GM12878 (cell line): ENCODE results near the gene ISLR. TPM values are rescaled to one million over a fixed set of nuclear protein-coding genes. Genes with fewer than 3 reads are reported as not detected.

Source experiments
- BCLAF1 ChIP-seq: fragments of 450-650 bp; IDR thresholded peaks from 2 replicates; pipeline ENCODE4 v1.6.1; 2017; ENCODE audit warnings: antibody characterized with exemption, mild to moderate bottlenecking, moderate library complexity
- CEBPB ChIP-seq, 2 experiments: fragments of 150-350 bp in 1 of 2; IDR thresholded peaks; 2 replicates each; pipeline ENCODE4 v1.6.1; 2012 to 2014; ENCODE audit warnings: low read depth in 2 of 2, low read length in 2 of 2, borderline replicate concordance in 1 of 2, inconsistent platforms in 1 of 2
- MTA2 ChIP-seq: fragments of 450-650 bp; IDR thresholded peaks from 2 replicates; pipeline ENCODE4 v1.6.1; 2016; ENCODE audit warnings: low read depth, mild to moderate bottlenecking, moderate library complexity
- PAX5 ChIP-seq: IDR thresholded peaks from 2 replicates; pipeline ENCODE4 v1.6.1; 2011; ENCODE audit warnings: low read depth, low read length, borderline replicate concordance
- RAD21 ChIP-seq: IDR thresholded peaks from 2 replicates; pipeline ENCODE4 v1.6.1; 2011; ENCODE audit warnings: mild to moderate bottlenecking, low read depth, low read length, moderate library complexity; ENCODE audit not compliant: insufficient read depth
- RB1 ChIP-seq: fragments of 450-650 bp; formaldehyde crosslinking; IDR thresholded peaks from 2 replicates; pipeline ENCODE4 v1.6.1; 2017; ENCODE audit warnings: mild to moderate bottlenecking, borderline replicate concordance
- RELA ChIP-seq: fragments of 450-650 bp; IDR thresholded peaks from 2 replicates; pipeline ENCODE4 v1.8.0; 2014; ENCODE audit warnings: borderline replicate concordance; ENCODE audit not compliant: partially characterized antibody
- SMARCA5 ChIP-seq: fragments of 450-650 bp; IDR thresholded peaks from 2 replicates; pipeline ENCODE4 v1.6.1; 2017; ENCODE audit warnings: mild to moderate bottlenecking
- SMC3 ChIP-seq: IDR thresholded peaks from 2 replicates; pipeline ENCODE4 v1.6.1; 2011; ENCODE audit warnings: low read length, improper control_type of control experiment, borderline replicate concordance
- TCF3 ChIP-seq: IDR thresholded peaks from 2 replicates; pipeline ENCODE4 v1.6.1; 2012; ENCODE audit warnings: low read depth, mild to moderate bottlenecking, low read length, borderline replicate concordance; ENCODE audit not compliant: insufficient read depth
- YY1 ChIP-seq: IDR thresholded peaks from 2 replicates; pipeline ENCODE4 v1.6.1; 2011; ENCODE audit warnings: low read depth, mild to moderate bottlenecking, low read length
- polyA plus RNA-seq, 11 experiments: library from polyadenylated mRNA; depleted of rRNA in 4 of 11; unstranded in 6 of 11; stranded (reverse) in 5 of 11; fragments of >200 nt; fragmentation: Nextera tagmentation in 4 of 11; fragmentation: Illumina TruSeq in 1 of 11; extraction: Ambion mirVana in 4 of 11; extraction: Trizol in 1 of 11; gene quantifications; 1 replicate in 1 of 11; 2 replicates in 10 of 11; pipeline versions ENCODE4 v1.2.1 to v1.2.3, GENCODE V29; 2011 to 2016; ENCODE audit warnings: inconsistent platforms in 2 of 11, missing spikeins in 2 of 11, low read depth in 1 of 11
- total RNA-seq, 4 experiments: library from RNA; depleted of rRNA in 3 of 4; stranded (reverse); fragments of >200 nt in 3 of 4; fragmentation: Illumina TruSeq in 1 of 4; extraction: Trizol in 1 of 4; gene quantifications; 2 replicates each; pipeline versions ENCODE4 v1.2.1 to v1.2.3, GENCODE V29; 2013 to 2021

The ISLR gene
- total and polyA plus RNA-seq, 10 of the 15 experiments (the other 5 are each of a cell fraction or from before 2014, with no cell fraction given): 0.03 to 1.8 (median 0.54) TPM

- TF ChIP-seq RB1 (peak; percentile 36; the same call in 1 of the 2 replicates), YY1 (peak; percentile 87), CEBPB (IDR thresholded peaks at IDR 0.05; ENCODE audit: borderline replicate concordance in 1 of 2, low read depth in 2 of 2, low read length in 2 of 2) (no peak), PAX5 (peak; percentile 47; the same call in 1 of the 2 replicates), BCLAF1 (no peak), SMC3 (peak; percentile 99), TCF3 (no peak), RAD21 (peak; percentile 99), SMARCA5 (peak; percentile 62; the same call in 1 of the 2 replicates), MTA2 (no peak), RELA (peak; percentile 17)
These were observed 46.1 kb upstream of the ISLR start (continued) for GRCh38 chr15:74127255-74127953.
